ENCODE measurements around the gene AAK1. TPM values are rescaled to one million over a fixed set of nuclear protein-coding genes. Genes with fewer than 3 reads are reported as not detected.

The AAK1 gene
- total and polyA plus RNA-seq, 10 of the 15 experiments (the other 5 are each of a cell fraction or from before 2014, with no cell fraction given): 2.9 to 41.4 (median 17.5) TPM

DNA sequence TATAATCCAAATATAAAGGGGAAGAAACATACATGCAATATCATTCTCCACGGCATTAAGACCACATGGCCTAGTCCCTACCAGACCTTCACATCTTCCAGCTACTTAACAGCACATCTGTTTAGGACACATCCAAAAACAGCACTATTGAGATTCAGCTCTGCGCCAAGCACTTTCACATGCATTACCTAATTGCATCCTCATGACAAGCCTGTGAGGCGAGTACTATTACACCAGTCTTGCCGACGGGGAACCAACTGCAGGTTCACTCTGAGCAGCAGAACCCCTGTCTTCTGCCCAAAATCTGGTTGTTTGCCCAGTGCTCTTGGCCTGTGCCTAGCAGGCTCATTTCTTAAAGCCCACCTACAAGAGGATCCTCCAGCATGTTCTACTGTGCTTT, 66.7 kb downstream of the AAK1 start:
- no peaks in the 10 kb centered on the region for H3K27me3 ChIP-seq (replicated peaks in 1 of 2; ENCODE audit: control insufficient read depth in 2 of 2, insufficient read depth in 2 of 2, low read length in 1 of 2)
- POLR2A ChIA-PET: no interaction called here
- CTCF ChIA-PET: interaction anchor here (2.0 to 13.7 kb wide), 2 partner anchors 12 to 16 kb away, joined by 5 to 144 read pairs; no protein-coding TSS in a partner anchor
- in situ Hi-C loops (cut with MboI): no loop called here
- FAIRE-seq (no peak), DNase-seq (ENCODE audit: low read depth, low spot score) (no peak), ATAC-seq (no peak; the same call in 2 of the 3 replicates)
- H3K4me2 ChIP-seq (ENCODE audit: control insufficient read depth, insufficient read depth): no peak overlapping the region
- H3K79me2 ChIP-seq (ENCODE audit: control insufficient read depth, insufficient read depth, low read length): peaks cover 5% of the 10 kb centered on the region
- H3K4me1 ChIP-seq (ENCODE audit: control insufficient read depth, insufficient read depth, low read length): peaks cover 7% of the 10 kb centered on the region; the same call in 1 of the 2 replicates
- H4K20me1 ChIP-seq (ENCODE audit: control insufficient read depth, insufficient read depth): no peaks in the 10 kb centered on the region
- RAD21 ChIA-PET (ENCODE audit: unreplicated experiment): interaction anchor here (1.1 kb wide), 1 partner anchor 22 kb away, joined by 3 read pairs; no protein-coding TSS in a partner anchor
- no peak overlapping the region for H3K4me3 ChIP-seq
- SMC1A ChIA-PET (ENCODE audit: uncharacterized antibody, unreplicated experiment): interaction anchor here (0.6 to 1.8 kb wide), 3 partner anchors 16 to 467 kb away, joined by 4 to 5 read pairs (median 5); no protein-coding TSS in a partner anchor
- H3K27ac ChIP-seq (ENCODE audit: control insufficient read depth, insufficient read depth): no peak overlapping the region
- 98% methylated on average over 5 of the region's 5 CpGs for WGBS (ENCODE audit: insufficient coverage, insufficient replicate concordance, low lambda C conversion rate, missing lambda C conversion rate)
- TF ChIP-seq SIN3A (IDR thresholded peaks at IDR 0.05; ENCODE audit: low read depth, low read length) (no peak), NR2F1 (conservative IDR thresholded peaks at IDR 0.05) (no peak), NBN (IDR thresholded peaks at IDR 0.05) (no peak), LARP7 (IDR thresholded peaks at IDR 0.05) (no peak), STAT3 (IDR thresholded peaks at IDR 0.05; ENCODE audit: low read depth, low read length) (no peak), SMAD1 (IDR thresholded peaks at IDR 0.05; ENCODE audit: low read depth, partially characterized antibody) (no peak), YBX1 (IDR thresholded peaks at IDR 0.05) (no peak), PAX5 (IDR thresholded peaks at IDR 0.05; ENCODE audit: borderline replicate concordance, low read depth, low read length) (no peak), POU2F2 (IDR thresholded peaks at IDR 0.05; ENCODE audit: borderline replicate concordance, low read depth, low read length) (no peak), NFIC (IDR thresholded peaks at IDR 0.05; ENCODE audit: low read depth, low read length) (no peak), ZBED1 (IDR thresholded peaks at IDR 0.05; ENCODE audit: borderline replicate concordance) (no peak), TCF7 (IDR thresholded peaks at IDR 0.05; ENCODE audit: borderline replicate concordance) (no peak), RCOR1 (conservative IDR thresholded peaks at IDR 0.05; ENCODE audit: low read depth, low read length) (no peak), MEF2A (IDR thresholded peaks at IDR 0.05; ENCODE audit: insufficient read depth, low read depth, low read length) (no peak), RAD21 (IDR thresholded peaks at IDR 0.05; ENCODE audit: insufficient read depth, low read depth, low read length) (no peak), SMAD5 (IDR thresholded peaks at IDR 0.05; ENCODE audit: low read depth) (no peak), ZZZ3 (IDR thresholded peaks at IDR 0.05; ENCODE audit: control insufficient read depth, insufficient read length, low read depth) (no peak)
- TF ChIP-seq, protein P1, sequence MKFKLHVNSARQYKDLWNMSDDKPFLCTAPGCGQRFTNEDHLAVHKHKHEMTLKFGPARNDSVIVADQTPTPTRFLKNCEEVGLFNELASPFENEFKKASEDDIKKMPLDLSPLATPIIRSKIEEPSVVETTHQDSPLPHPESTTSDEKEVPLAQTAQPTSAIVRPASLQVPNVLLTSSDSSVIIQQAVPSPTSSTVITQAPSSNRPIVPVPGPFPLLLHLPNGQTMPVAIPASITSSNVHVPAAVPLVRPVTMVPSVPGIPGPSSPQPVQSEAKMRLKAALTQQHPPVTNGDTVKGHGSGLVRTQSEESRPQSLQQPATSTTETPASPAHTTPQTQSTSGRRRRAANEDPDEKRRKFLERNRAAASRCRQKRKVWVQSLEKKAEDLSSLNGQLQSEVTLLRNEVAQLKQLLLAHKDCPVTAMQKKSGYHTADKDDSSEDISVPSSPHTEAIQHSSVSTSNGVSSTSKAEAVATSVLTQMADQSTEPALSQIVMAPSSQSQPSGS (IDR thresholded peaks at IDR 0.05; ENCODE audit: low read length): no peak
- TF ChIP-seq, protein P2, sequence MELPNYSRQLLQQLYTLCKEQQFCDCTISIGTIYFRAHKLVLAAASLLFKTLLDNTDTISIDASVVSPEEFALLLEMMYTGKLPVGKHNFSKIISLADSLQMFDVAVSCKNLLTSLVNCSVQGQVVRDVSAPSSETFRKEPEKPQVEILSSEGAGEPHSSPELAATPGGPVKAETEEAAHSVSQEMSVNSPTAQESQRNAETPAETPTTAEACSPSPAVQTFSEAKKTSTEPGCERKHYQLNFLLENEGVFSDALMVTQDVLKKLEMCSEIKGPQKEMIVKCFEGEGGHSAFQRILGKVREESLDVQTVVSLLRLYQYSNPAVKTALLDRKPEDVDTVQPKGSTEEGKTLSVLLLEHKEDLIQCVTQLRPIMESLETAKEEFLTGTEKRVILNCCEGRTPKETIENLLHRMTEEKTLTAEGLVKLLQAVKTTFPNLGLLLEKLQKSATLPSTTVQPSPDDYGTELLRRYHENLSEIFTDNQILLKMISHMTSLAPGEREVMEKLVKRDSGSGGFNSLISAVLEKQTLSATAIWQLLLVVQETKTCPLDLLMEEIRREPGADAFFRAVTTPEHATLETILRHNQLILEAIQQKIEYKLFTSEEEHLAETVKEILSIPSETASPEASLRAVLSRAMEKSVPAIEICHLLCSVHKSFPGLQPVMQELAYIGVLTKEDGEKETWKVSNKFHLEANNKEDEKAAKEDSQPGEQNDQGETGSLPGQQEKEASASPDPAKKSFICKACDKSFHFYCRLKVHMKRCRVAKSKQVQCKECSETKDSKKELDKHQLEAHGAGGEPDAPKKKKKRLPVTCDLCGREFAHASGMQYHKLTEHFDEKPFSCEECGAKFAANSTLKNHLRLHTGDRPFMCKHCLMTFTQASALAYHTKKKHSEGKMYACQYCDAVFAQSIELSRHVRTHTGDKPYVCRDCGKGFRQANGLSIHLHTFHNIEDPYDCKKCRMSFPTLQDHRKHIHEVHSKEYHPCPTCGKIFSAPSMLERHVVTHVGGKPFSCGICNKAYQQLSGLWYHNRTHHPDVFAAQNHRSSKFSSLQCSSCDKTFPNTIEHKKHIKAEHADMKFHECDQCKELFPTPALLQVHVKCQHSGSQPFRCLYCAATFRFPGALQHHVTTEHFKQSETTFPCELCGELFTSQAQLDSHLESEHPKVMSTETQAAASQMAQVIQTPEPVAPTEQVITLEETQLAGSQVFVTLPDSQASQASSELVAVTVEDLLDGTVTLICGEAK (IDR thresholded peaks at IDR 0.05; ENCODE audit: borderline replicate concordance): no peak
- TF ChIP-seq, protein P3, sequence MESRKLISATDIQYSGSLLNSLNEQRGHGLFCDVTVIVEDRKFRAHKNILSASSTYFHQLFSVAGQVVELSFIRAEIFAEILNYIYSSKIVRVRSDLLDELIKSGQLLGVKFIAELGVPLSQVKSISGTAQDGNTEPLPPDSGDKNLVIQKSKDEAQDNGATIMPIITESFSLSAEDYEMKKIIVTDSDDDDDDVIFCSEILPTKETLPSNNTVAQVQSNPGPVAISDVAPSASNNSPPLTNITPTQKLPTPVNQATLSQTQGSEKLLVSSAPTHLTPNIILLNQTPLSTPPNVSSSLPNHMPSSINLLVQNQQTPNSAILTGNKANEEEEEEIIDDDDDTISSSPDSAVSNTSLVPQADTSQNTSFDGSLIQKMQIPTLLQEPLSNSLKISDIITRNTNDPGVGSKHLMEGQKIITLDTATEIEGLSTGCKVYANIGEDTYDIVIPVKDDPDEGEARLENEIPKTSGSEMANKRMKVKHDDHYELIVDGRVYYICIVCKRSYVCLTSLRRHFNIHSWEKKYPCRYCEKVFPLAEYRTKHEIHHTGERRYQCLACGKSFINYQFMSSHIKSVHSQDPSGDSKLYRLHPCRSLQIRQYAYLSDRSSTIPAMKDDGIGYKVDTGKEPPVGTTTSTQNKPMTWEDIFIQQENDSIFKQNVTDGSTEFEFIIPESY (IDR thresholded peaks at IDR 0.05): no peak
- H3K36me3 ChIP-seq (ENCODE audit: control insufficient read depth in 2 of 2, insufficient read depth in 2 of 2, low read length in 1 of 2): no peaks in the 10 kb centered on the region; a peak in 1 of 4 replicates
- H3K9ac ChIP-seq (ENCODE audit: control insufficient read depth, insufficient read depth, low read length): no peak overlapping the region
- BruUV-seq (replicated peaks): no TSS peak
- no peaks in the 10 kb centered on the region for H3K9me3 ChIP-seq (replicated peaks; ENCODE audit: control insufficient read depth, insufficient read depth, low read length)
- no peak overlapping the region for H2AFZ ChIP-seq (ENCODE audit: control insufficient read depth, low read depth, low read length)
- intact Hi-C loops (cut with micrococcal nuclease; ENCODE audit: unreplicated experiment): no loop called here

All from GM12878 (cell line).